ENCODE data around the gene CHST5. TPM values are rescaled to one million over a fixed set of nuclear protein-coding genes. Genes with fewer than 3 reads are reported as not detected.

Gene CHST5
- polyA plus RNA-seq, 3 donors = not detected

- intact Hi-C loops (cut with micrococcal nuclease) = no loop called here
- H4K20me1 ChIP-seq (ENCODE audit: insufficient read depth, low read length) = peaks cover 35% of the 10 kb centered on the region
- H3K4me3 ChIP-seq (replicated peaks in 1 of 3; ENCODE audit: low read depth in 2 of 3, low read length in 3 of 3) = no peak overlapping the region
- H3K4me2 ChIP-seq (replicated peaks; ENCODE audit: extremely low read depth, low read length, poor library complexity, severe bottlenecking) = no peak overlapping the region
- H3K4me3 Mint-ChIP-seq = no peak overlapping the region
- TF ChIP-seq CTCF (IDR thresholded peaks at IDR 0.05) = no peak
- H3K36me3 Mint-ChIP-seq = peaks cover 59 to 71% of the 10 kb centered on the region in 2 donors
- H3K9me3 Mint-ChIP-seq = no peaks in the 10 kb centered on the region
- H3K9ac ChIP-seq (ENCODE audit: insufficient read depth, low read length, poor library complexity, severe bottlenecking) = no peak overlapping the region
- H3K4me1 Mint-ChIP-seq = peaks cover 7% of the 10 kb centered on the region
- no peaks in the 10 kb centered on the region for H3K27me3 Mint-ChIP-seq (ENCODE audit: low read depth in 3 of 3)
- H3K36me3 ChIP-seq (replicated peaks in 1 of 2; ENCODE audit: control insufficient read depth in 1 of 2, insufficient read depth in 2 of 2, low read length in 2 of 2) = peaks cover 61 to 79% of the 10 kb centered on the region in 2 donors
- H2AFZ ChIP-seq (ENCODE audit: insufficient read depth, low read depth, low read length, poor library complexity, severe bottlenecking) = no peak overlapping the region
- no peak for DNase-seq
- H3K27ac ChIP-seq (ENCODE audit: low read depth in 1 of 2, low read length in 2 of 2) = no peak overlapping the region
- WGBS (ENCODE audit: insufficient coverage) = 100% methylated on average over 2 of the region's 7 CpGs
- no peak overlapping the region for H3K27ac Mint-ChIP-seq
- peaks cover 0 to 2% of the 10 kb centered on the region in 2 donors for H3K4me1 ChIP-seq (ENCODE audit: control insufficient read depth in 1 of 2, insufficient read depth in 2 of 2, low read length in 2 of 2)
- no peaks in the 10 kb centered on the region for H3K27me3 ChIP-seq (ENCODE audit: control insufficient read depth in 2 of 2, insufficient read depth in 2 of 2, low read length in 2 of 2)
- H3K79me2 ChIP-seq (ENCODE audit: insufficient read depth, low read length) = peaks cover 4% of the 10 kb centered on the region
- H3K9me3 ChIP-seq (replicated peaks in 1 of 2; ENCODE audit: control insufficient read depth in 1 of 2, insufficient read depth in 1 of 2, low read length in 2 of 2) = no peaks in the 10 kb centered on the region
Observed at GRCh38 chr16:75578212-75578611, 42.3 kb upstream of the CHST5 start.

- Histone ChIP-seq H3K36me3 (replicated peaks in 1 of 2; ENCODE audit: control insufficient read depth in 1 of 2, insufficient read depth in 2 of 2, low read length in 2 of 2) (peaks cover 74 to 96% of the 10 kb centered on the region in 2 donors), H3K4me3 (replicated peaks in 1 of 3; ENCODE audit: low read depth in 2 of 3, low read length in 3 of 3) (no peak overlapping the region), H3K27me3 (ENCODE audit: control insufficient read depth in 2 of 2, insufficient read depth in 2 of 2, low read length in 2 of 2) (no peaks in the 10 kb centered on the region), H4K20me1 (ENCODE audit: insufficient read depth, low read length) (peaks cover 52% of the 10 kb centered on the region), H3K4me1 (ENCODE audit: control insufficient read depth in 1 of 2, insufficient read depth in 2 of 2, low read length in 2 of 2) (peaks cover under 1 to 13% of the 10 kb centered on the region in 2 donors), H3K4me2 (replicated peaks; ENCODE audit: extremely low read depth, low read length, poor library complexity, severe bottlenecking) (no peak overlapping the region), H3K79me2 (ENCODE audit: insufficient read depth, low read length) (peaks cover 15% of the 10 kb centered on the region), H3K9ac (ENCODE audit: insufficient read depth, low read length, poor library complexity, severe bottlenecking) (no peak overlapping the region), H3K27ac (ENCODE audit: low read depth in 1 of 2, low read length in 2 of 2) (no peak overlapping the region), H2AFZ (ENCODE audit: insufficient read depth, low read depth, low read length, poor library complexity, severe bottlenecking) (no peak overlapping the region), H3K9me3 (replicated peaks in 1 of 2; ENCODE audit: control insufficient read depth in 1 of 2, insufficient read depth in 1 of 2, low read length in 2 of 2) (no peaks in the 10 kb centered on the region)
- H3K27ac Mint-ChIP-seq = peak overlapping the region in 1 of 7 donors; percentile 60
- no peaks in the 10 kb centered on the region for H3K27me3 Mint-ChIP-seq (ENCODE audit: low read depth in 3 of 3)
- TF ChIP-seq CTCF (IDR thresholded peaks at IDR 0.05) = no peak
- H3K4me1 Mint-ChIP-seq = peaks cover 24% of the 10 kb centered on the region
- 80% methylated on average over 1 of the region's 3 CpGs for WGBS (ENCODE audit: insufficient coverage)
- peaks cover 74 to 89% of the 10 kb centered on the region in 2 donors for H3K36me3 Mint-ChIP-seq
- no peak for DNase-seq
- H3K9me3 Mint-ChIP-seq = no peaks in the 10 kb centered on the region
- intact Hi-C loops (cut with micrococcal nuclease) = no loop called here
- no peak overlapping the region for H3K4me3 Mint-ChIP-seq
Observed at GRCh38 chr16:75576384-75576811, 40.5 kb upstream of the CHST5 start.

Data from CD14-positive monocyte (primary cell).